Thyroid gland (tissue), 4 donors: ENCODE data around the gene BIRC7. TPM values are rescaled to one million over a fixed set of nuclear protein-coding genes. Genes with fewer than 3 reads are reported as not detected.

Experiments used
- DNase-seq, 2 donors: peaks; one replicate each; pipeline ENCODE4 v3.0.0-alpha.2; 2019
- H3K27ac ChIP-seq, 3 donors: fragments of 200-600 bp; sonication (generic); 1 replicate in 2 of 3; 2 replicates in 1 of 3; pipeline ENCODE4 v1.5.1; 2016 to 2019; ENCODE audit warnings: mild to moderate bottlenecking in 1 of 3, moderate library complexity in 1 of 3
- H3K27me3 ChIP-seq: fragments of 200-600 bp; sonication (generic); one replicate; pipeline ENCODE4 v1.5.1; 2019
- H3K36me3 ChIP-seq, 2 donors: fragments of 200-600 bp; sonication (generic); one replicate each; pipeline ENCODE4 v1.5.1; 2016 to 2019
- H3K4me1 ChIP-seq, 2 donors: fragments of 200-600 bp; sonication (generic); one replicate each; pipeline ENCODE4 v1.5.1; 2017 to 2019
- H3K4me3 ChIP-seq, 3 donors: fragments of 200-600 bp; sonication (generic); replicated peaks in 1 of 3; 1 replicate in 2 of 3; 2 replicates in 1 of 3; pipeline ENCODE4 v1.5.1; 2016; ENCODE audit warnings: mild to moderate bottlenecking in 1 of 3
- H3K9me3 ChIP-seq: fragments of 200-600 bp; sonication (generic); one replicate; pipeline ENCODE4 v1.5.1; 2017
- CTCF ChIP-seq, 6 experiments: fragments of 200-600 bp in 3 of 6; fragments of 450-650 bp in 3 of 6; sonication (generic) in 3 of 6; IDR thresholded peaks; one replicate each; pipeline ENCODE4 v1.5.1; 2016 to 2019; ENCODE audit warnings: antibody characterized with exemption in 6 of 6, mild to moderate bottlenecking in 2 of 6, inconsistent platforms in 1 of 6, moderate library complexity in 1 of 6
- POLR2A ChIP-seq, 2 donors: fragments of 450-650 bp; IDR thresholded peaks; one replicate each; pipeline ENCODE4 v1.6.1; 2017; ENCODE audit warnings: antibody characterized with exemption in 2 of 2, mild to moderate bottlenecking in 2 of 2, moderate library complexity in 1 of 2
- WGBS, 2 donors: methylation state at CpG; one replicate each; pipeline ENCODE4 v1.1.5; 2017; 5-methylcytosine and 5-hydroxymethylcytosine counted together
- intact Hi-C: fragments of 100-400 bp; cut with DNase I; formaldehyde crosslinking; loops from one replicate; pipeline ENCODE4 v1.15.1; 2023
- total RNA-seq, 4 donors: library from RNA; depleted of rRNA; stranded (reverse); fragments of >200 nt; gene quantifications; one replicate each; pipeline ENCODE4 v1.2.3, GENCODE V29; 2016

The BIRC7 gene
- total RNA-seq, 4 donors from 2014 or later: not detected

- Histone ChIP-seq H3K4me3 (no peak overlapping the region), H3K27ac (no peak overlapping the region), H3K9me3 (no peaks in the 10 kb centered on the region), H3K27me3 (no peaks in the 10 kb centered on the region), H3K4me1 (peaks cover 5% of the 10 kb centered on the region in 2 donors), H3K36me3 (peaks cover 43 to 67% of the 10 kb centered on the region in 2 donors)
- TF ChIP-seq POLR2A (IDR thresholded peaks at IDR 0.05): no peak
- no peak for TF ChIP-seq CTCF (IDR thresholded peaks at IDR 0.05)
- intact Hi-C loops: no loop called here
- 86 to 93% methylated on average over 10 to 11 of the region's 11 CpGs for WGBS, 2 donors
- no peak for DNase-seq
Measured at GRCh38 chr20:63206878-63207277, 28.8 kb upstream of the BIRC7 start.

DNA sequence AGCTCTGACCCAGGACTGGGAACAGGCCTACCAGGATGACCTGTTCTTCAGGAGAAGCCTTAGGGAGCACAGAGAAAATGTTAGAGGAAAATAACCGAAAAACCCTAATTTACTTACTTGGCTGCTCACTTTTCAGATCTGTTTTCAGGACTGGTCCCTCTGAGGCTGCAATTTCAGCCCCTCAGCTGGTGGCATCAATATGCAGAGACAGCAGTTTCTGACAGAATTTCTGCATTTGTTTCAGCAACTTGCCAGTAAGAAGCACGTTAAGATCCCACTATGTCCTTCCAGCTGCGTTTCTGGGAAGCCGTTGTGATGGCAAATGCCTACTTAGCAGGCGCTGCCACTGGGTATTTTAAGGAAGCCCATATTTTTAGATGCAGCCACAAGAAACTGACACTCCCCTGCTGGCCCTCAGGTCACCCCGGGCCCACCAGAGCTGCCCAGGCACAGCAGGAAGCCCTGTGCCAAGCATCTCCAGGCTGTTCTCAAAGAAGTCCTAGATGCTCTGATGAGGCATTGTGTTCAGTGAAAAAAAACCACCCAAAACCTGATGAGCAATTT is 27.3 kb upstream of the BIRC7 start:
- Histone ChIP-seq H3K27me3 (no peaks in the 10 kb centered on the region), H3K4me1 (peaks cover 11 to 16% of the 10 kb centered on the region in 2 donors), H3K27ac (no peak overlapping the region), H3K4me3 (no peak overlapping the region), H3K9me3 (no peaks in the 10 kb centered on the region), H3K36me3 (peaks cover 41 to 53% of the 10 kb centered on the region in 2 donors)
- 89 to 92% methylated on average over 5 to 6 of the region's 6 CpGs for WGBS, 2 donors
- DNase-seq: no peak
- TF ChIP-seq CTCF (IDR thresholded peaks at IDR 0.05) (no peak), POLR2A (IDR thresholded peaks at IDR 0.05) (no peak)
- intact Hi-C loops: no loop called here

GRCh38 chr20:63210011-63210605 is 25.6 kb upstream of the BIRC7 start:
- Histone ChIP-seq H3K27me3 (no peaks in the 10 kb centered on the region), H3K9me3 (no peaks in the 10 kb centered on the region), H3K36me3 (peaks cover 38 to 47% of the 10 kb centered on the region in 2 donors), H3K4me1 (peaks cover 16 to 21% of the 10 kb centered on the region in 2 donors), H3K27ac (no peak overlapping the region), H3K4me3 (no peak overlapping the region)
- 84 to 88% methylated on average over 11 of the region's 11 CpGs for WGBS, 2 donors
- intact Hi-C loops: no loop called here
- no peak for DNase-seq
- TF ChIP-seq CTCF (IDR thresholded peaks at IDR 0.05) (no peak), POLR2A (IDR thresholded peaks at IDR 0.05) (no peak)

DNA sequence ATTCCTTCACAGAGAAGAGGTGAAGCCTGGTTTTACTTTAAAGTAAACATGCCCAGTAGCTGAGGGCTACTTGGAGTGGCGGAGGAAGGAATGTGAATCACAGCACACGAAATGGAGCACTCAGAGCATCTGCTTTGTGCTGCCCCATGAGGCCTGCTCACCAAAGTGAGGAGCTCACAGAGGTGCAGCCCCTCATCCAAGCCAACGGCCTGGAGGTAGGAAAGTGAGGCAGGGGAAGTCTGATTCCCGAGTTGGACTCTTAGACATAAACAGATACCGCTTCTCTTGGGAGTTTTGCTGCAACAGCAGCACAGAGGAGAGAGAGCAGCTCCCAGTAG is 23.3 kb upstream of the BIRC7 start:
- 83 to 86% methylated on average over 5 of the region's 5 CpGs for WGBS, 2 donors
- intact Hi-C loops: no loop called here
- TF ChIP-seq CTCF (IDR thresholded peaks at IDR 0.05): no peak
- no peak for TF ChIP-seq POLR2A (IDR thresholded peaks at IDR 0.05)
- no peak overlapping the region for H3K4me3 ChIP-seq
- H3K9me3 ChIP-seq: no peaks in the 10 kb centered on the region
- H3K36me3 ChIP-seq: peaks cover 34 to 38% of the 10 kb centered on the region in 2 donors
- no peaks in the 10 kb centered on the region for H3K27me3 ChIP-seq
- peaks cover 18 to 28% of the 10 kb centered on the region in 2 donors for H3K4me1 ChIP-seq
- H3K27ac ChIP-seq: no peak overlapping the region
- DNase-seq: no peak

DNA sequence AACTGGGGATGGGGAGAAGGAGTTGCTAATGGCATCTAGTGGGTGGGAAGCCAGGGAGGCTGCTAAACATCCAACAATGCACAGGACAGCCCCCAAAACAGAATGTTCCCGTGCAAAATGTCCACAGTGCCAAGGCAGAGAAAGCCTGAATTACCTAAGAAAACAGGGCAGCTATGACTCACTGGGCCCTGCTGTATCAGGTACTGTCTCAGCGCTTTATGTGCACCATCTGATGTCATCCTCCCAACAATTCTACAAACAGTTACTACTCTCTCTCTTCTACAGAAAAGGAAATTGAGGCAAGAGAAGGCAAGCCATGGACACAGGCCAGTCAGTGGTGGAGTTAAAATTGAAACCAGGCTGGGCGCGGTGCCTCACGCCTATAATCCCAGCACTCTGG is 22.9 kb upstream of the BIRC7 start:
- intact Hi-C loops: no loop called here
- peaks cover 18 to 28% of the 10 kb centered on the region in 2 donors for H3K4me1 ChIP-seq

More for the DNA sequence above, 22.9 kb upstream of the BIRC7 start:
- no peak overlapping the region for H3K4me3 ChIP-seq
- no peaks in the 10 kb centered on the region for H3K27me3 ChIP-seq
- H3K27ac ChIP-seq: no peak overlapping the region
- H3K9me3 ChIP-seq: no peaks in the 10 kb centered on the region
- DNase-seq: no peak
- 97 to 98% methylated on average over 5 of the region's 5 CpGs for WGBS, 2 donors
- TF ChIP-seq CTCF (IDR thresholded peaks at IDR 0.05) (no peak), POLR2A (IDR thresholded peaks at IDR 0.05) (no peak)
- H3K36me3 ChIP-seq: peaks cover 34% of the 10 kb centered on the region in 2 donors
